ENCODE data around the gene UNC45B.

DNA sequence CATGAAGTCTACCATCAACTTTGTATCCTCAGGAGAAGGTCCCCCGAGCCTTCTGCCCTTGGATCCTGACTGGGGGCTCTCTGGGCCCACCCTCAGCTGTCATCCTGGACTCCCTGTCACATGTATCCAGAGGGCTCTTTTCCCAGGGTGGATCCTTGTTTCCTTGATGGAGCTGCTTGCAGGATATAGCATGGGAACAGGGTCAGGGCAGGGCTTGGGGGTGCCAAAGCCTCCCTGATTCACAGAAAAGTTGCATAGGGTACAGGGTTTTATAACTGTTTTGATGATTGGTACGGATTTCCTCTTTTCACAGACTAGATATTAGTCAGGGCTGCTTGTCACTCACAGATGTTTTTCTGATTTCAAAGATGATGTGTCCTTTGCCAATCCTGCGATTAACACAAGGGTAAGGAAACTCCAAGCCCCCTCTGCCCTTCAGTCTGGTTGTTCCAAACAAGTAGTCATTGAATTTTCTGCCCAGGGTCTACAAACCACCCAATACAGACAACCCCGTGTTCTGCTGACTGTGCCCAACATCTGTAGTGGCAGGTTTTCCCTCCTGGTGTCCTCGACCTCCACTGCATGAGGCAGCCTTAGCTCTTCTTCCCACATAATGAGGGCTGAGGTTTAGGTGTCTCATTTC lies 67.1 kb downstream of the UNC45B start:
- TF ChIP-seq, protein P1, sequence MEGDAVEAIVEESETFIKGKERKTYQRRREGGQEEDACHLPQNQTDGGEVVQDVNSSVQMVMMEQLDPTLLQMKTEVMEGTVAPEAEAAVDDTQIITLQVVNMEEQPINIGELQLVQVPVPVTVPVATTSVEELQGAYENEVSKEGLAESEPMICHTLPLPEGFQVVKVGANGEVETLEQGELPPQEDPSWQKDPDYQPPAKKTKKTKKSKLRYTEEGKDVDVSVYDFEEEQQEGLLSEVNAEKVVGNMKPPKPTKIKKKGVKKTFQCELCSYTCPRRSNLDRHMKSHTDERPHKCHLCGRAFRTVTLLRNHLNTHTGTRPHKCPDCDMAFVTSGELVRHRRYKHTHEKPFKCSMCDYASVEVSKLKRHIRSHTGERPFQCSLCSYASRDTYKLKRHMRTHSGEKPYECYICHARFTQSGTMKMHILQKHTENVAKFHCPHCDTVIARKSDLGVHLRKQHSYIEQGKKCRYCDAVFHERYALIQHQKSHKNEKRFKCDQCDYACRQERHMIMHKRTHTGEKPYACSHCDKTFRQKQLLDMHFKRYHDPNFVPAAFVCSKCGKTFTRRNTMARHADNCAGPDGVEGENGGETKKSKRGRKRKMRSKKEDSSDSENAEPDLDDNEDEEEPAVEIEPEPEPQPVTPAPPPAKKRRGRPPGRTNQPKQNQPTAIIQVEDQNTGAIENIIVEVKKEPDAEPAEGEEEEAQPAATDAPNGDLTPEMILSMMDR (IDR thresholded peaks at IDR 0.05) = no peak
- TF ChIP-seq POLR2A (IDR thresholded peaks at IDR 0.05) (no peak), EP300 (IDR thresholded peaks at IDR 0.05; ENCODE audit: low read depth) (no peak), POLR2AphosphoS5 (IDR thresholded peaks at IDR 0.05) (no peak)
